ENCODE data around the gene DEF6.

DNA sequence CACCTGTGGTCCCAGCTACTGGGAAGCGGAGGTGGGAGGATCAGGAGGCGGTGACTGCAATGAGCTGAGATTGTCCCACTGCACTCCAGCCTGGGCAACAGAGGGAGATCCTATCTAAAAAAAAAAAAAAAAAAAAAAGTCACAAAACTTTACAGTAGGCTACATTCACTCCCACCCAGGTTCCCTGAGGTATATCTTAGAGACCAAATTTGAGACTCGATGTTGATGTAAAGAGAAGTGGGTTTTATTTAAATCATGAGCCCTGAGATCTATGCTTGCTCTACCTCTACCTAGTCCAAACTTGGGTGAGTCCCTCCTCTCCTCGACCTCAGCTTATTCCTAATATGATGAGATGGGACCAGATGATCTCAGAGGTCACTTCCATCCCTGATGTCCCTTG, 8.8 kb upstream of the DEF6 start:
- no peak for TF ChIP-seq EZH2 (IDR thresholded peaks at IDR 0.05; ENCODE audit: low read depth, unreplicated experiment)
- no peak for TF ChIP-seq CTCF (conservative IDR thresholded peaks at IDR 0.05; ENCODE audit: low read depth in 2 of 2)
- TF ChIP-seq JUNB (IDR thresholded peaks at IDR 0.05; ENCODE audit: unreplicated experiment) = no peak
- no peak for TF ChIP-seq POLR2AphosphoS5 (IDR thresholded peaks at IDR 0.05; ENCODE audit: low read depth)
- no peak for TF ChIP-seq ETS1 (IDR thresholded peaks at IDR 0.05)

Data from GM23338 (cell line).